ENCODE results near the gene ASTL. TPM values are rescaled to one million over a fixed set of nuclear protein-coding genes. Genes with fewer than 3 reads are reported as not detected.

Gene ASTL
- polyA plus RNA-seq, 1 experiment = not detected

- no peak for DNase-seq (ENCODE audit: low read depth, low spot score)
These were observed 63.0 kb downstream of the ASTL start for GRCh38 chr2:96075199-96075771.

DNA sequence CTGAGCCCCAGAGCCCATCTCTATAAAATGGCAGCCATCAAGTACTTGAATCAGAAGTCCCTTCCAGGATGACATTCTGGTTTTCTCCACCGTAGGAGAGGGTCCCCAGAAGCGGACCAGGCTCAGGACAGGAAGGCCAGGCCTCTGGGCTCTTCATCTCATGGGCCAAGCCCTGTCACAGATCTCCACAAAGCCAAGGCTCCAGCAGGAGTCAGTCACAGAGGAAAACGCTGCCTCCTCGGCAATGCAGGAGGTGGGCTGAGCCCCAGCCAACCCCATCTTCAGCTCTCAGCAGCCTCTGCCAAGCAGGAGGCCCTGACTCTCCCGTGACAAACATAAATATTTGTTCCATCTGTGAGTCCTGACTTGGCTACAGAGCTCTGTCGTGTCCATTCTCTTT lies 64.1 kb downstream of the ASTL start:
- POLR2A ChIA-PET = no interaction called here
- CTCF ChIA-PET = interaction anchor here (0.6 to 2.6 kb wide), 4 partner anchors 38 to 193 kb away, joined by 3 to 7 read pairs (median 4); partner anchors contain the start of gene ADRA2B
- TF ChIP-seq, protein P1, sequence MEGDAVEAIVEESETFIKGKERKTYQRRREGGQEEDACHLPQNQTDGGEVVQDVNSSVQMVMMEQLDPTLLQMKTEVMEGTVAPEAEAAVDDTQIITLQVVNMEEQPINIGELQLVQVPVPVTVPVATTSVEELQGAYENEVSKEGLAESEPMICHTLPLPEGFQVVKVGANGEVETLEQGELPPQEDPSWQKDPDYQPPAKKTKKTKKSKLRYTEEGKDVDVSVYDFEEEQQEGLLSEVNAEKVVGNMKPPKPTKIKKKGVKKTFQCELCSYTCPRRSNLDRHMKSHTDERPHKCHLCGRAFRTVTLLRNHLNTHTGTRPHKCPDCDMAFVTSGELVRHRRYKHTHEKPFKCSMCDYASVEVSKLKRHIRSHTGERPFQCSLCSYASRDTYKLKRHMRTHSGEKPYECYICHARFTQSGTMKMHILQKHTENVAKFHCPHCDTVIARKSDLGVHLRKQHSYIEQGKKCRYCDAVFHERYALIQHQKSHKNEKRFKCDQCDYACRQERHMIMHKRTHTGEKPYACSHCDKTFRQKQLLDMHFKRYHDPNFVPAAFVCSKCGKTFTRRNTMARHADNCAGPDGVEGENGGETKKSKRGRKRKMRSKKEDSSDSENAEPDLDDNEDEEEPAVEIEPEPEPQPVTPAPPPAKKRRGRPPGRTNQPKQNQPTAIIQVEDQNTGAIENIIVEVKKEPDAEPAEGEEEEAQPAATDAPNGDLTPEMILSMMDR (IDR thresholded peaks at IDR 0.05; ENCODE audit: low read depth, low read length) = no peak
- Histone ChIP-seq H3K9me3 (ENCODE audit: control insufficient read depth, insufficient read depth, low read length) (no peaks in the 10 kb centered on the region), H3K27me3 (ENCODE audit: control insufficient read depth, insufficient read depth, low read length) (peaks cover 39% of the 10 kb centered on the region), H3K4me3 (ENCODE audit: low read depth, low read length) (no peak overlapping the region), H3K27ac (ENCODE audit: low read depth, low read length) (no peak overlapping the region)
- no peak for DNase-seq (ENCODE audit: low read depth, low spot score)

More at GRCh38 chr2:96075199-96075771, 63.0 kb downstream of the ASTL start:
- no peak overlapping the region for H3K4me3 ChIP-seq (ENCODE audit: low read depth, low read length)
- no peaks in the 10 kb centered on the region for H3K9me3 ChIP-seq (ENCODE audit: control insufficient read depth, insufficient read depth, low read length)
- POLR2A ChIA-PET = no interaction called here
- TF ChIP-seq, protein P1 (IDR thresholded peaks at IDR 0.05; ENCODE audit: low read depth, low read length) = no peak
- CTCF ChIA-PET = interaction anchor here (0.6 to 2.6 kb wide), 4 partner anchors 42 to 192 kb away, joined by 3 to 7 read pairs (median 4); partner anchors contain the start of gene ADRA2B
- no peak overlapping the region for H3K27ac ChIP-seq (ENCODE audit: low read depth, low read length)
- H3K27me3 ChIP-seq (ENCODE audit: control insufficient read depth, insufficient read depth, low read length) = peaks cover 39% of the 10 kb centered on the region

DNA sequence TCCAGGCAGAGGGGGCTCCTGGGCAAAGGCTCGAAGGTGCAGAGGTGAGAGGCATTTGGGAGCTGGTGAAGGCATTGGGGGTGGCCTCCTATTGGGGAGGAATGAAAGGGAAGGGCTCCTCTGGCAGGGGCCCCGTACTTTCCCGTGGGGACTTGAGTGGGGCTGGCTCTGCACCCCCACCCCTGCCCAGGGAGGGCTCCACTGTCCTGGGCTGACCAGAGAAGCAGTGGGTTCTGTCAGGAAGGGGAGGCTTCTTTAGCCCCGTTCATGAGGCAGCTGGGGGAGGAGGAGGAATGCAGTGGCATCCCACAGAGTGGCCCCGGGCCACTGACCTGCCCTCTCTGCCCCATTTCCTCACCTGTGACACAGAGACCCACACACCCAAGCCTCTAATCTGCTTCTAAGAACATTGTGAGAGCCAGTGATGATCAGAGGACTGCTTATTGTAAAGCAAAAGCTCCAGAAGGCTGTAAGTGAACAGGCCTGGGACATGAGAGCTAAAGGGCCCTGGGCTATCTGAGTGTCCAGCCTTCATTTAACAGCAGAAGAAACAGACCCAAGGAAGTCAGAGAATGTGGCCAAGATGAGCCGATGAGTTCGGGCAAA lies 65.0 kb downstream of the ASTL start:
- POLR2A ChIA-PET = no interaction called here
- TF ChIP-seq, protein P1 (IDR thresholded peaks at IDR 0.05; ENCODE audit: low read depth, low read length) = no peak

More for the DNA sequence above, 65.0 kb downstream of the ASTL start:
- Histone ChIP-seq H3K9me3 (ENCODE audit: control insufficient read depth, insufficient read depth, low read length) (no peaks in the 10 kb centered on the region), H3K27ac (ENCODE audit: low read depth, low read length) (no peak overlapping the region), H3K4me3 (ENCODE audit: low read depth, low read length) (no peak overlapping the region), H3K27me3 (ENCODE audit: control insufficient read depth, insufficient read depth, low read length) (peaks cover 39% of the 10 kb centered on the region)
- CTCF ChIA-PET = interaction anchor here (0.6 to 2.6 kb wide), 2 partner anchors 44 to 65 kb away, joined by 3 to 7 read pairs; partner anchors contain the start of gene ADRA2B
- DNase-seq (ENCODE audit: low read depth, low spot score) = no peak

Other genes with a start within 250 kb of the ASTL start
- 4.8 and 5.0 TPM in 2 replicates for gene ANKRD36C, start 146.7 kb downstream of the ASTL start, polyA plus RNA-seq (2011; rRNA removed)
- gene GPAT2, start 103.6 kb downstream of the ASTL start, polyA plus RNA-seq (2011; rRNA removed) = 0.10 TPM in 1 of 2 replicates, not detected in the other
- gene ADRA2B, start 21.9 kb downstream of the ASTL start, polyA plus RNA-seq (2011; rRNA removed) = not detected in 2 replicates
- gene DUSP2, start 6.9 kb upstream of the ASTL start, polyA plus RNA-seq (2011; rRNA removed) = 0.94 and 1.0 TPM in 2 replicates
- 84.2 and 106 TPM in 2 replicates for gene STARD7, start 70.3 kb upstream of the ASTL start, polyA plus RNA-seq (2011; rRNA removed)
- gene TMEM127, start 127.5 kb upstream of the ASTL start, polyA plus RNA-seq (2011; rRNA removed) = 45.3 and 48.7 TPM in 2 replicates
- gene CIAO1, start 127.7 kb upstream of the ASTL start, polyA plus RNA-seq (2011; rRNA removed) = 65.2 and 77.0 TPM in 2 replicates
- 99.0 and 136 TPM in 2 replicates for gene SNRNP200, start 167.0 kb upstream of the ASTL start, polyA plus RNA-seq (2011; rRNA removed)
- gene ITPRIPL1, start 186.8 kb upstream of the ASTL start, polyA plus RNA-seq (2011; rRNA removed) = 3.4 and 3.7 TPM in 2 replicates
- gene NCAPH, start 197.3 kb upstream of the ASTL start, polyA plus RNA-seq (2011; rRNA removed) = 5.8 and 7.2 TPM in 2 replicates